IMR-90 (cell line): ENCODE measurements around the gene GPT2. TPM values are rescaled to one million over a fixed set of nuclear protein-coding genes. Genes with fewer than 3 reads are reported as not detected.

Experiments
- ATAC-seq: fragments of 200-7000 bp; cut with Tn5 transposase; 2 replicates; pipeline ENCODE4 v1.9.1; 2020; ENCODE audit warnings: low read depth, mild to moderate bottlenecking, moderate library complexity
- BruUV-seq: library from RNA; stranded (reverse); fragments of 400-500 nt; replicated peaks from 2 replicates; lab custom pipeline; 2021; lab: Mats Ljungman, UMichigan
- CTCF ChIA-PET: fragments of 300-600 bp; formaldehyde crosslinking; extraction: SDS; loops from one replicate; lab custom pipeline; 2021; ENCODE audit warnings: antibody characterized with exemption; lab: Yijun Ruan, JAX
- POLR2A ChIA-PET: fragments of 300-600 bp; sonication (Branson Sonifier 250); formaldehyde crosslinking; loops from one replicate; lab custom pipeline; 2022; ENCODE audit warnings: antibody characterized with exemption; ENCODE audit not compliant: unreplicated experiment; lab: Charles Lee
- DNase-seq: peaks from one replicate; pipeline ENCODE4 v3.0.0; 2013
- H2AFZ ChIP-seq: replicated peaks from 2 replicates; pipeline ENCODE3; 2013; ENCODE audit warnings: low read length, mild to moderate bottlenecking; ENCODE audit not compliant: poor library complexity
- H2AK5ac ChIP-seq: 2 replicates; pipeline ENCODE4 v1.6.1; 2013; ENCODE audit warnings: low read depth, low read length, inconsistent platforms
- H2AK9ac ChIP-seq: replicated peaks from 2 replicates; pipeline ENCODE3; 2013; ENCODE audit warnings: mild to moderate bottlenecking, low read depth, low read length, moderate library complexity; ENCODE audit not compliant: poor library complexity
- H2BK120ac ChIP-seq: 2 replicates; pipeline ENCODE4 v1.6.1; 2013; ENCODE audit warnings: low read depth, low read length, inconsistent platforms
- H2BK15ac ChIP-seq: 3 replicates; pipeline ENCODE4 v1.6.1; 2013; ENCODE audit warnings: low read depth, low read length, inconsistent platforms
- H2BK20ac ChIP-seq: 2 replicates; pipeline ENCODE4 v1.6.1; 2013; ENCODE audit warnings: low read depth, mild to moderate bottlenecking, inconsistent platforms, low read length, moderate library complexity
- H2BK5ac ChIP-seq: 2 replicates; pipeline ENCODE4 v1.6.1; 2013; ENCODE audit warnings: mild to moderate bottlenecking, low read depth, low read length, inconsistent platforms; ENCODE audit not compliant: poor library complexity, severe bottlenecking
- H3K14ac ChIP-seq: replicated peaks from 2 replicates; pipeline ENCODE4 v1.6.1; 2013; ENCODE audit warnings: low read depth, low read length, inconsistent platforms
- H3K18ac ChIP-seq: 2 replicates; pipeline ENCODE4 v1.6.1; 2013; ENCODE audit warnings: low read depth, low read length, control low read depth
- H3K23ac ChIP-seq: 2 replicates; pipeline ENCODE4 v1.6.1; 2013; ENCODE audit warnings: low read depth, low read length, inconsistent platforms
- H3K27ac ChIP-seq: 2 replicates; pipeline ENCODE4 v1.5.1; 2013; ENCODE audit warnings: mild to moderate bottlenecking, control low read depth, low read length; ENCODE audit not compliant: insufficient read depth
- H3K27me3 ChIP-seq: 2 replicates; pipeline ENCODE4 v1.6.1; 2013; ENCODE audit warnings: low read length; ENCODE audit not compliant: control insufficient read depth, insufficient read depth
- H3K36me3 ChIP-seq: 2 replicates; pipeline ENCODE4 v1.6.1; 2013; ENCODE audit warnings: low read length, mixed read lengths; ENCODE audit not compliant: control insufficient read depth, insufficient read depth
- H3K4ac ChIP-seq: 2 replicates; pipeline ENCODE4 v1.6.1; 2013; ENCODE audit warnings: low read depth, low read length, inconsistent platforms
- H3K4me1 ChIP-seq: 2 replicates; pipeline ENCODE4 v1.6.1; 2013; ENCODE audit warnings: low read length, mixed read lengths; ENCODE audit not compliant: control insufficient read depth, insufficient read depth
- H3K4me2 ChIP-seq: 2 replicates; pipeline ENCODE4 v1.6.1; 2013; ENCODE audit warnings: low read depth, mild to moderate bottlenecking, control low read depth, low read length, moderate library complexity
- H3K4me3 ChIP-seq: 2 replicates; pipeline ENCODE4 v1.5.1; 2013; ENCODE audit warnings: low read depth, mild to moderate bottlenecking, control low read depth, low read length, moderate library complexity; ENCODE audit not compliant: insufficient read depth
- H3K56ac ChIP-seq: 2 replicates; pipeline ENCODE4 v1.6.1; 2013; ENCODE audit warnings: low read length, inconsistent platforms; ENCODE audit not compliant: insufficient read depth; ENCODE audit errors: extremely low read depth
- H3K79me1 ChIP-seq, 2 experiments: 2 replicates each; pipeline ENCODE4 v1.6.1; 2013; ENCODE audit warnings: low read length in 2 of 2, inconsistent platforms in 1 of 2, low read depth in 1 of 2
- H3K9ac ChIP-seq: 2 replicates; pipeline ENCODE4 v1.6.1; 2013; ENCODE audit warnings: low read depth, low read length, control low read depth
- H3K9me1 ChIP-seq: 2 replicates; pipeline ENCODE4 v1.6.1; 2013; ENCODE audit warnings: low read length, inconsistent platforms; ENCODE audit not compliant: insufficient read depth
- H3K9me3 ChIP-seq: 2 replicates; pipeline ENCODE4 v1.6.1; 2013; ENCODE audit warnings: low read length; ENCODE audit not compliant: control insufficient read depth, insufficient read depth
- H4K20me1 ChIP-seq: 2 replicates; pipeline ENCODE4 v1.6.1; 2013; ENCODE audit warnings: low read length, inconsistent platforms; ENCODE audit not compliant: insufficient read depth
- H4K5ac ChIP-seq: 2 replicates; pipeline ENCODE4 v1.6.1; 2013; ENCODE audit warnings: mild to moderate bottlenecking, low read depth, low read length, control low read depth
- H4K8ac ChIP-seq, 2 experiments: 2 replicates each; pipeline ENCODE4 v1.6.1; 2013; ENCODE audit warnings: low read depth in 2 of 2, low read length in 2 of 2, control low read depth in 1 of 2, inconsistent platforms in 1 of 2
- H4K91ac ChIP-seq: 2 replicates; pipeline ENCODE4 v1.6.1; 2013; ENCODE audit warnings: low read depth, low read length, inconsistent platforms; ENCODE audit not compliant: insufficient read depth
- BHLHE40 ChIP-seq: fragments of 150-350 bp; IDR thresholded peaks from 2 replicates; pipeline ENCODE4 v1.6.1; 2016; ENCODE audit warnings: mild to moderate bottlenecking, low read depth, low read length
- CEBPB ChIP-seq: IDR thresholded peaks from 2 replicates; pipeline ENCODE4 v1.6.1; 2012; ENCODE audit warnings: low read depth, low read length, improper control_type of control experiment
- ELK1 ChIP-seq: fragments of 150-350 bp; IDR thresholded peaks from 2 replicates; pipeline ENCODE4 v1.6.1; 2016; ENCODE audit warnings: low read depth, mild to moderate bottlenecking, low read length, moderate library complexity, borderline replicate concordance
- MAFK ChIP-seq: IDR thresholded peaks from 2 replicates; pipeline ENCODE4 v1.6.1; 2012; ENCODE audit warnings: low read depth, low read length, improper control_type of control experiment
- MAZ ChIP-seq: IDR thresholded peaks from 2 replicates; pipeline ENCODE4 v1.6.1; 2012; ENCODE audit warnings: low read depth, mild to moderate bottlenecking, low read length, improper control_type of control experiment, moderate library complexity, borderline replicate concordance
- MXI1 ChIP-seq: IDR thresholded peaks from 2 replicates; pipeline ENCODE4 v1.6.1; 2012; ENCODE audit warnings: low read depth, mild to moderate bottlenecking, low read length, moderate library complexity, borderline replicate concordance
- NFE2L2 ChIP-seq: fragments of 150-350 bp; IDR thresholded peaks from 2 replicates; pipeline ENCODE4 v1.6.1; 2016; ENCODE audit warnings: low read depth, mild to moderate bottlenecking, low read length
- POLR2A ChIP-seq: IDR thresholded peaks from 2 replicates; pipeline ENCODE4 v1.6.1; 2012; ENCODE audit warnings: mild to moderate bottlenecking, low read depth, low read length
- RAD21 ChIP-seq: IDR thresholded peaks from 2 replicates; pipeline ENCODE4 v1.6.1; 2012; ENCODE audit warnings: low read length, improper control_type of control experiment
- RCOR1 ChIP-seq: IDR thresholded peaks from 2 replicates; pipeline ENCODE4 v1.6.1; 2012; ENCODE audit warnings: mild to moderate bottlenecking, low read length, improper control_type of control experiment; ENCODE audit not compliant: insufficient replicate concordance
- RFX5 ChIP-seq: IDR thresholded peaks from 2 replicates; pipeline ENCODE4 v1.8.0; 2012; ENCODE audit warnings: low read depth, mild to moderate bottlenecking, low read length, moderate library complexity
- SMC3 ChIP-seq: fragments of 150-350 bp; IDR thresholded peaks from 2 replicates; pipeline ENCODE4 v1.6.1; 2016; ENCODE audit warnings: low read depth, mild to moderate bottlenecking, antibody characterized with exemption, low read length, moderate library complexity
- USF2 ChIP-seq: fragments of 150-350 bp; IDR thresholded peaks from 2 replicates; pipeline ENCODE4 v1.6.1; 2017; ENCODE audit warnings: mild to moderate bottlenecking, antibody characterized with exemption, low read length, low read depth
- WGBS, 2 experiments: methylation state at CpG; one replicate each; pipeline versions ENCODE4 v1.1.5 to v1.1.7; 2013; ENCODE audit warnings: missing lambda C conversion rate in 2 of 2; ENCODE audit not compliant: insufficient read length in 1 of 2; ENCODE audit errors: extremely low coverage in 2 of 2; 5-methylcytosine and 5-hydroxymethylcytosine counted together
- dilution Hi-C: fragments of 300-500 bp; cut with HindIII; formaldehyde crosslinking; loops from one replicate; pipeline ENCODE4 v1.14.3; 2018; ENCODE audit warnings: low sequenced_read_pairs; ENCODE audit not compliant: unreplicated experiment
- in situ Hi-C: fragments of 300-500 bp; cut with MboI; formaldehyde crosslinking; loops from 3 replicates; pipeline ENCODE4 v1.14.3; 2019; ENCODE audit warnings: low sequenced_read_pairs, inconsistent platforms, mixed read lengths
- intact Hi-C: fragments of 100-400 bp; cut with micrococcal nuclease; formaldehyde crosslinking; loops from 2 replicates; pipeline ENCODE4 v1.10.0; 2022
- polyA plus RNA-seq, 3 experiments: library from polyadenylated mRNA; depleted of rRNA; stranded (reverse); fragments of >200 nt; gene quantifications; 2 replicates each; pipeline ENCODE4 v1.2.3, GENCODE V29; 2012; ENCODE audit warnings: low replicate concordance in 1 of 3
- total RNA-seq: library from RNA; depleted of rRNA; stranded (reverse); fragments of >200 nt; gene quantifications from 2 replicates; pipeline ENCODE4 v1.2.3, GENCODE V29; 2012
- TF ChIP-seq, protein P1 (sequence below): conservative IDR thresholded peaks from 2 replicates; pipeline ENCODE4 v1.5.1; 2012; ENCODE audit warnings: mild to moderate bottlenecking, low read depth, low read length, improper control_type of control experiment

Gene GPT2
- total and polyA plus RNA-seq, 2 of the 4 experiments (the other 2 are of a cell fraction) = 26.4 to 31.5 TPM

- WGBS, 2 experiments = no CpG with 5 or more reads among the region's 5 CpGs
- no peak overlapping the region for H3K4me2 ChIP-seq
- no peak overlapping the region for H2BK5ac ChIP-seq
- no peak overlapping the region for H3K9ac ChIP-seq
- ChIA-PET CTCF (interaction anchor here (0.6 kb wide), 1 partner anchor 54 kb away, joined by 4 read pairs; no protein-coding TSS in a partner anchor), POLR2A (no interaction called here)
- in situ Hi-C loops = no loop called here
- ATAC-seq (no peak), DNase-seq (no peak)
- H3K14ac ChIP-seq = no peak overlapping the region
- no peak overlapping the region for H3K4me3 ChIP-seq
- H3K18ac ChIP-seq = no peak overlapping the region
- no peaks in the 10 kb centered on the region for H3K79me1 ChIP-seq
- dilution Hi-C loops = no loop called here
- BruUV-seq = no TSS peak
- no peak overlapping the region for H2BK120ac ChIP-seq
- no peak overlapping the region for H2AK5ac ChIP-seq
- no peak overlapping the region for H4K91ac ChIP-seq
- H4K20me1 ChIP-seq = no peaks in the 10 kb centered on the region
- H2AK9ac ChIP-seq = no peak overlapping the region
- peak overlapping the region; percentile 72; the same call in 1 of the 2 replicates for H3K23ac ChIP-seq
- no peaks in the 10 kb centered on the region for H3K9me1 ChIP-seq
- no peak overlapping the region for H3K27ac ChIP-seq
- no peak overlapping the region for H4K5ac ChIP-seq
- H4K8ac ChIP-seq = no peak overlapping the region
- no peaks in the 10 kb centered on the region for H3K36me3 ChIP-seq
- H2AFZ ChIP-seq = peak overlapping the region; percentile 26
- peaks cover 2% of the 10 kb centered on the region; the same call in 1 of the 2 replicates for H3K27me3 ChIP-seq
- no peak overlapping the region for H2BK15ac ChIP-seq
- H3K9me3 ChIP-seq = no peaks in the 10 kb centered on the region
- H2BK20ac ChIP-seq = no peak overlapping the region
- intact Hi-C loops = loop anchor here (5.0 to 10.0 kb wide), 2 partner anchors 36 to 294 kb away; partner anchors contain the start of gene NETO2
- no peak overlapping the region; the same call in 1 of the 2 replicates for H3K4ac ChIP-seq
- no peaks in the 10 kb centered on the region for H3K4me1 ChIP-seq
- no peak overlapping the region for H3K56ac ChIP-seq
- TF ChIP-seq MAFK = no peak
- TF ChIP-seq NFE2L2 = no peak
- no peak for TF ChIP-seq USF2
- TF ChIP-seq MXI1 = no peak
- no peak for TF ChIP-seq ELK1
- no peak for TF ChIP-seq MAZ
- TF ChIP-seq RFX5 = no peak
- no peak for TF ChIP-seq RAD21
- no peak for TF ChIP-seq RCOR1
- no peak for TF ChIP-seq CEBPB
- no peak for TF ChIP-seq POLR2A
- no peak for TF ChIP-seq BHLHE40
- TF ChIP-seq, protein P1, sequence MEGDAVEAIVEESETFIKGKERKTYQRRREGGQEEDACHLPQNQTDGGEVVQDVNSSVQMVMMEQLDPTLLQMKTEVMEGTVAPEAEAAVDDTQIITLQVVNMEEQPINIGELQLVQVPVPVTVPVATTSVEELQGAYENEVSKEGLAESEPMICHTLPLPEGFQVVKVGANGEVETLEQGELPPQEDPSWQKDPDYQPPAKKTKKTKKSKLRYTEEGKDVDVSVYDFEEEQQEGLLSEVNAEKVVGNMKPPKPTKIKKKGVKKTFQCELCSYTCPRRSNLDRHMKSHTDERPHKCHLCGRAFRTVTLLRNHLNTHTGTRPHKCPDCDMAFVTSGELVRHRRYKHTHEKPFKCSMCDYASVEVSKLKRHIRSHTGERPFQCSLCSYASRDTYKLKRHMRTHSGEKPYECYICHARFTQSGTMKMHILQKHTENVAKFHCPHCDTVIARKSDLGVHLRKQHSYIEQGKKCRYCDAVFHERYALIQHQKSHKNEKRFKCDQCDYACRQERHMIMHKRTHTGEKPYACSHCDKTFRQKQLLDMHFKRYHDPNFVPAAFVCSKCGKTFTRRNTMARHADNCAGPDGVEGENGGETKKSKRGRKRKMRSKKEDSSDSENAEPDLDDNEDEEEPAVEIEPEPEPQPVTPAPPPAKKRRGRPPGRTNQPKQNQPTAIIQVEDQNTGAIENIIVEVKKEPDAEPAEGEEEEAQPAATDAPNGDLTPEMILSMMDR = no peak
- TF ChIP-seq SMC3 = no peak
Measured at GRCh38 chr16:46850619-46851555, 33.3 kb upstream of the GPT2 start.
